GM23338 (cell line): Measurements from ENCODE around the gene EFCAB3. TPM values are rescaled to one million over a fixed set of nuclear protein-coding genes. Genes with fewer than 3 reads are reported as not detected.
"Not testable (repeated sequence)": the region's sequence is repeated elsewhere in the genome, so short reads cannot be mapped to it uniquely, and the experiment has no call there.

Experiments
- ATAC-seq: fragments of 200-7000 bp; cut with Tn5 transposase; 3 replicates; pipeline ENCODE4 v1.9.1; 2020
- DNase-seq: peaks from one replicate; pipeline ENCODE4 v3.0.0-alpha.2; 2015; ENCODE audit warnings: low spot score
- H2AFZ ChIP-seq: fragments of 200-600 bp; sonication (generic); 2 replicates; pipeline ENCODE4 v1.8.0; 2016; ENCODE audit warnings: antibody characterized with exemption, mild to moderate bottlenecking, moderate library complexity
- H3F3A ChIP-seq: fragments of 200-600 bp; sonication (generic); replicated peaks from 2 replicates; pipeline ENCODE4 v1.8.0; 2017; ENCODE audit warnings: antibody characterized with exemption, mixed run types, low read depth
- H3K27ac ChIP-seq: fragments of 200-600 bp; sonication (generic); 2 replicates; pipeline ENCODE4 v1.6.1; 2016; ENCODE audit warnings: low read depth
- H3K27me3 ChIP-seq: fragments of 200-600 bp; sonication (generic); 2 replicates; pipeline ENCODE4 v1.8.0; 2016; ENCODE audit warnings: mild to moderate bottlenecking, mixed run types, moderate library complexity; ENCODE audit not compliant: insufficient read depth
- H3K36me3 ChIP-seq: fragments of 200-600 bp; sonication (generic); 2 replicates; pipeline ENCODE4 v1.8.0; 2016; ENCODE audit warnings: mild to moderate bottlenecking; ENCODE audit not compliant: insufficient read depth
- H3K4me1 ChIP-seq: fragments of 200-600 bp; sonication (generic); 2 replicates; pipeline ENCODE4 v1.8.0; 2016; ENCODE audit warnings: mild to moderate bottlenecking, moderate library complexity; ENCODE audit not compliant: insufficient read depth
- H3K4me2 ChIP-seq: fragments of 200-600 bp; sonication (generic); 2 replicates; pipeline ENCODE4 v1.7.1; 2017; ENCODE audit warnings: mixed run types
- H3K4me3 ChIP-seq: fragments of 200-600 bp; sonication (generic); 2 replicates; pipeline ENCODE4 v1.6.1; 2016; ENCODE audit warnings: mixed run types
- H3K79me2 ChIP-seq: fragments of 200-600 bp; sonication (generic); replicated peaks from 2 replicates; pipeline ENCODE4 v1.8.0; 2017; ENCODE audit warnings: mild to moderate bottlenecking; ENCODE audit not compliant: insufficient read depth
- H3K9me2 ChIP-seq: fragments of 200-600 bp; sonication (generic); 2 replicates; pipeline ENCODE4 v1.8.0; 2017; ENCODE audit not compliant: insufficient read depth
- H4K20me1 ChIP-seq: fragments of 200-600 bp; sonication (generic); replicated peaks from 2 replicates; pipeline ENCODE4 v1.8.0; 2017; ENCODE audit warnings: mild to moderate bottlenecking; ENCODE audit not compliant: insufficient read depth
- H3K27ac Mint-ChIP-seq: 2 replicates; pipeline ENCODE4 v1.8.0; 2020; ENCODE audit warnings: inconsistent platforms, mild to moderate bottlenecking, moderate library complexity, mixed read lengths
- H3K27me3 Mint-ChIP-seq: 3 replicates; pipeline ENCODE4 v1.8.0; 2022; ENCODE audit warnings: low read depth, mild to moderate bottlenecking, moderate library complexity, mixed read lengths, inconsistent platforms; ENCODE audit not compliant: insufficient read depth, poor library complexity
- H3K36me3 Mint-ChIP-seq: 3 replicates; pipeline ENCODE4 v1.8.0; 2021; ENCODE audit warnings: low read depth, mild to moderate bottlenecking, inconsistent platforms, moderate library complexity, mixed read lengths
- H3K4me1 Mint-ChIP-seq: 3 replicates; pipeline ENCODE4 v1.8.0; 2020; ENCODE audit warnings: mild to moderate bottlenecking, inconsistent platforms, mixed read lengths
- H3K4me3 Mint-ChIP-seq: 3 replicates; pipeline ENCODE4 v1.8.0; 2021; ENCODE audit warnings: moderate library complexity, mild to moderate bottlenecking, inconsistent platforms, mixed read lengths
- H3K9me3 Mint-ChIP-seq: 3 replicates; pipeline ENCODE4 v1.8.0; 2020; ENCODE audit warnings: moderate library complexity, mild to moderate bottlenecking, inconsistent platforms, mixed read lengths
- EZH2 ChIP-seq: fragments of 200-600 bp; sonication (generic); IDR thresholded peaks from one replicate; pipeline ENCODE4 v1.8.0; 2017; ENCODE audit warnings: antibody characterized with exemption, mild to moderate bottlenecking, low read depth; ENCODE audit not compliant: unreplicated experiment
- EZH2phosphoT487 ChIP-seq: fragments of 200-600 bp; sonication (generic); IDR thresholded peaks from one replicate; pipeline ENCODE4 v1.8.1; 2018; ENCODE audit warnings: antibody characterized with exemption; ENCODE audit not compliant: unreplicated experiment
- JUNB ChIP-seq: IDR thresholded peaks from one replicate; pipeline ENCODE4 v1.6.1; 2016; ENCODE audit warnings: antibody characterized with exemption; ENCODE audit not compliant: unreplicated experiment
- NANOG ChIP-seq: IDR thresholded peaks from 2 replicates; pipeline ENCODE4 v1.6.1; 2016; ENCODE audit warnings: antibody characterized with exemption, borderline replicate concordance
- ZNF114 ChIP-seq: fragments of 250-450 bp; sonication (Bioruptor Pico); IDR thresholded peaks from 2 replicates; pipeline ENCODE4 v1.5.0; 2020; ENCODE audit warnings: mild to moderate bottlenecking, moderate library complexity
- ZNF331 ChIP-seq: fragments of 250-450 bp; sonication (Bioruptor Pico); IDR thresholded peaks from 2 replicates; pipeline ENCODE4 v1.5.0; 2020; ENCODE audit warnings: low read depth, mild to moderate bottlenecking, moderate library complexity
- polyA plus RNA-seq: library from polyadenylated mRNA; unstranded; fragments of >200 nt; fragmentation: Nextera tagmentation; extraction: Ambion mirVana; gene quantifications from 2 replicates; pipeline ENCODE4 v1.2.1, GENCODE V29; 2016
- total RNA-seq: library from RNA; depleted of rRNA; stranded (reverse); fragments of >200 nt; shearing (Covaris generic); gene quantifications from 2 replicates; pipeline ENCODE4 v1.2.3, GENCODE V29; 2014
- TF ChIP-seq, protein P1 (sequence below): IDR thresholded peaks from 2 replicates; pipeline ENCODE4 v1.6.1; 2016; ENCODE audit warnings: antibody characterized with exemption
- TF ChIP-seq, protein P2 (sequence below): IDR thresholded peaks from one replicate; pipeline ENCODE4 v1.6.1; 2018; ENCODE audit warnings: antibody characterized with exemption; ENCODE audit not compliant: unreplicated experiment
- TF ChIP-seq, protein P3 (sequence below), 2 experiments: fragments of 200-600 bp in 1 of 2; sonication (generic) in 1 of 2; conservative IDR thresholded peaks; 2 replicates each; pipeline versions ENCODE4 v1.5.1 to v1.6.1; 2016 to 2017; ENCODE audit warnings: antibody characterized with exemption in 2 of 2, low read depth in 2 of 2, mild to moderate bottlenecking in 2 of 2, moderate library complexity in 1 of 2

EFCAB3 gene
- total and polyA plus RNA-seq, 2 experiments from 2014 or later = not detected

DNA sequence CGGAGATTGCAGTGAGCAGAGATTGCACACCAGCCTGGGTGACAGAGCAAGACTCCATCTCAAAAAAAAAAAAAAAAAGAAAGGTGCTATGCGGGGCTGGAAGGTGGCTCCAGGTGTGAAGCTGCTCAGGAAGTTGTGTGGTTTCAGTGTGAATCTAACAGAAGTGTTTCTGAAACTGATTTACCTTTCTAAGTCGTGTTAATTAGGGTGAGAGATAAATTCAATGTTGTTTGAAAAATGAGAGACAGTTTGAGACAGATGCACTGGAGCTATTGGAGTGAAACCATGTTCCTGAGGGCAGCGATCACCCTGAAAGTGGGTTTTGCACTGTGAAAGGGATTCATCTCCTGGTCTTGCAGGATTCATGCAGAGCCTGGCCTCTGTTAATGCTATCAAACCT lies 73.3 kb downstream of the EFCAB3 start:
- not testable (repeated sequence) for H3K9me2 ChIP-seq, H3K27me3 ChIP-seq, H3K4me3 ChIP-seq, H3F3A ChIP-seq, H3K4me2 ChIP-seq, H3K4me1 Mint-ChIP-seq, H3K79me2 ChIP-seq, H3K27me3 Mint-ChIP-seq, H2AFZ ChIP-seq, H3K27ac ChIP-seq, H3K9me3 Mint-ChIP-seq, H3K36me3 ChIP-seq, ATAC-seq, H3K4me1 ChIP-seq, H3K36me3 Mint-ChIP-seq, DNase-seq, H4K20me1 ChIP-seq, H3K4me3 Mint-ChIP-seq
- peak overlapping the region; percentile 29; the same call in 1 of the 2 replicates for H3K27ac Mint-ChIP-seq

DNA sequence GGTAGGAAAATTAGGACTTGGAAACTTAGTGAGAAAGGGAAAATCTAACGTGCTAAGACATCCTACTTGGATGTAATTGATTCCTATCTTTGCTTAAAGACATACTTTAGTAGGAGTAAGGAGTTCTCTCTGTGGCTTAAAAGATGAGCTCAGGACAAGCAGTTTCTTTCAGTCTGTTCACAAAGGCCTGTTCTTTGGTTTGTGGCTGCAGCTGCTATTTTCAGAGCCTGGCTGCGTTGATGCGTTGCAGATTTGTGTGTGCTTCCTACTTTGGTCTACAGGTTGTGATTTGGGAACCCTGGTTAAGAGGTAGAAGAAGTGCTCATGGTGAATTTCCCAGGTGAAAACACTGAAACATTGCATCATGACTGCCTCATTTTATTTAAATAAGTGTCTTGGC lies 73.8 kb downstream of the EFCAB3 start:
- H3K27ac Mint-ChIP-seq, H3K4me3 Mint-ChIP-seq, ATAC-seq, H3K79me2 ChIP-seq, H3F3A ChIP-seq, H3K4me2 ChIP-seq, H3K4me1 Mint-ChIP-seq, H3K4me3 ChIP-seq, H3K36me3 ChIP-seq, H3K27me3 Mint-ChIP-seq, H3K9me3 Mint-ChIP-seq, H3K4me1 ChIP-seq, H2AFZ ChIP-seq, DNase-seq, H3K27ac ChIP-seq, H4K20me1 ChIP-seq, H3K9me2 ChIP-seq, H3K27me3 ChIP-seq, H3K36me3 Mint-ChIP-seq: not testable (repeated sequence)

DNA sequence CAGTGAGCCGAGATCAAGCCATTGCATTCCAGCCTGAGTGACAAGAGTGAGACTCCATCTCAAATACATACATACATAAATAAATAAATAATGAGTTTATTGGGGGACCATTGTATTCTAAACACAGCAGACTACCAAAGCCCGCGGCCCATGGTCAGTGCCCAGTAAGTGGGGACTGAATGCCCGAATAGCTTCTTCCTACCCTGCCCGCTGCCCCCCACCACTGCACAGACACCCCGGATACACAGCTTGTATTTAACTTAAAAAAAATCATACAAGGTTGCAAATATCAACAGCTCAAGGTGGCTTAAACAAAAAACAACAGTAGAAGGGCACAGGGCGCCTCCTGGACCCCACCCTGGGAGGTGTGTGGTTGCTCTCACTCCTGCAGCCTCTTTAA lies 75.7 kb downstream of the EFCAB3 start:
- Histone ChIP-seq H3F3A (no peaks in the 10 kb centered on the region), H3K4me1 (no peaks in the 10 kb centered on the region), H3K36me3 (no peaks in the 10 kb centered on the region), H3K79me2 (no peaks in the 10 kb centered on the region), H3K4me2 (no peak overlapping the region), H2AFZ (no peak overlapping the region), H3K27me3 (no peaks in the 10 kb centered on the region), H3K9me2 (no peaks in the 10 kb centered on the region), H3K4me3 (no peak overlapping the region), H4K20me1 (no peaks in the 10 kb centered on the region), H3K27ac (no peak overlapping the region)
- H3K36me3 Mint-ChIP-seq = peaks cover 2% of the 10 kb centered on the region; the same call in 2 of the 3 replicates
- TF ChIP-seq, protein P1, sequence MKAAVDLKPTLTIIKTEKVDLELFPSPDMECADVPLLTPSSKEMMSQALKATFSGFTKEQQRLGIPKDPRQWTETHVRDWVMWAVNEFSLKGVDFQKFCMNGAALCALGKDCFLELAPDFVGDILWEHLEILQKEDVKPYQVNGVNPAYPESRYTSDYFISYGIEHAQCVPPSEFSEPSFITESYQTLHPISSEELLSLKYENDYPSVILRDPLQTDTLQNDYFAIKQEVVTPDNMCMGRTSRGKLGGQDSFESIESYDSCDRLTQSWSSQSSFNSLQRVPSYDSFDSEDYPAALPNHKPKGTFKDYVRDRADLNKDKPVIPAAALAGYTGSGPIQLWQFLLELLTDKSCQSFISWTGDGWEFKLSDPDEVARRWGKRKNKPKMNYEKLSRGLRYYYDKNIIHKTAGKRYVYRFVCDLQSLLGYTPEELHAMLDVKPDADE = no peak
- TF ChIP-seq EZH2 = no peak
- TF ChIP-seq ZNF114 (CRISPR knock-in tag) = no peak
- no peak for TF ChIP-seq EZH2phosphoT487
- no peak for TF ChIP-seq JUNB
- TF ChIP-seq, protein P2, sequence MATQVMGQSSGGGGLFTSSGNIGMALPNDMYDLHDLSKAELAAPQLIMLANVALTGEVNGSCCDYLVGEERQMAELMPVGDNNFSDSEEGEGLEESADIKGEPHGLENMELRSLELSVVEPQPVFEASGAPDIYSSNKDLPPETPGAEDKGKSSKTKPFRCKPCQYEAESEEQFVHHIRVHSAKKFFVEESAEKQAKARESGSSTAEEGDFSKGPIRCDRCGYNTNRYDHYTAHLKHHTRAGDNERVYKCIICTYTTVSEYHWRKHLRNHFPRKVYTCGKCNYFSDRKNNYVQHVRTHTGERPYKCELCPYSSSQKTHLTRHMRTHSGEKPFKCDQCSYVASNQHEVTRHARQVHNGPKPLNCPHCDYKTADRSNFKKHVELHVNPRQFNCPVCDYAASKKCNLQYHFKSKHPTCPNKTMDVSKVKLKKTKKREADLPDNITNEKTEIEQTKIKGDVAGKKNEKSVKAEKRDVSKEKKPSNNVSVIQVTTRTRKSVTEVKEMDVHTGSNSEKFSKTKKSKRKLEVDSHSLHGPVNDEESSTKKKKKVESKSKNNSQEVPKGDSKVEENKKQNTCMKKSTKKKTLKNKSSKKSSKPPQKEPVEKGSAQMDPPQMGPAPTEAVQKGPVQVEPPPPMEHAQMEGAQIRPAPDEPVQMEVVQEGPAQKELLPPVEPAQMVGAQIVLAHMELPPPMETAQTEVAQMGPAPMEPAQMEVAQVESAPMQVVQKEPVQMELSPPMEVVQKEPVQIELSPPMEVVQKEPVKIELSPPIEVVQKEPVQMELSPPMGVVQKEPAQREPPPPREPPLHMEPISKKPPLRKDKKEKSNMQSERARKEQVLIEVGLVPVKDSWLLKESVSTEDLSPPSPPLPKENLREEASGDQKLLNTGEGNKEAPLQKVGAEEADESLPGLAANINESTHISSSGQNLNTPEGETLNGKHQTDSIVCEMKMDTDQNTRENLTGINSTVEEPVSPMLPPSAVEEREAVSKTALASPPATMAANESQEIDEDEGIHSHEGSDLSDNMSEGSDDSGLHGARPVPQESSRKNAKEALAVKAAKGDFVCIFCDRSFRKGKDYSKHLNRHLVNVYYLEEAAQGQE = no peak
- TF ChIP-seq, protein P3, sequence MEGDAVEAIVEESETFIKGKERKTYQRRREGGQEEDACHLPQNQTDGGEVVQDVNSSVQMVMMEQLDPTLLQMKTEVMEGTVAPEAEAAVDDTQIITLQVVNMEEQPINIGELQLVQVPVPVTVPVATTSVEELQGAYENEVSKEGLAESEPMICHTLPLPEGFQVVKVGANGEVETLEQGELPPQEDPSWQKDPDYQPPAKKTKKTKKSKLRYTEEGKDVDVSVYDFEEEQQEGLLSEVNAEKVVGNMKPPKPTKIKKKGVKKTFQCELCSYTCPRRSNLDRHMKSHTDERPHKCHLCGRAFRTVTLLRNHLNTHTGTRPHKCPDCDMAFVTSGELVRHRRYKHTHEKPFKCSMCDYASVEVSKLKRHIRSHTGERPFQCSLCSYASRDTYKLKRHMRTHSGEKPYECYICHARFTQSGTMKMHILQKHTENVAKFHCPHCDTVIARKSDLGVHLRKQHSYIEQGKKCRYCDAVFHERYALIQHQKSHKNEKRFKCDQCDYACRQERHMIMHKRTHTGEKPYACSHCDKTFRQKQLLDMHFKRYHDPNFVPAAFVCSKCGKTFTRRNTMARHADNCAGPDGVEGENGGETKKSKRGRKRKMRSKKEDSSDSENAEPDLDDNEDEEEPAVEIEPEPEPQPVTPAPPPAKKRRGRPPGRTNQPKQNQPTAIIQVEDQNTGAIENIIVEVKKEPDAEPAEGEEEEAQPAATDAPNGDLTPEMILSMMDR (conservative IDR thresholded peaks at IDR 0.05; ENCODE audit: low read depth in 2 of 2) = no peak
- TF ChIP-seq NANOG = no peak
- no peak for TF ChIP-seq ZNF331
- H3K27ac Mint-ChIP-seq = no peak overlapping the region
- ATAC-seq (no peak), DNase-seq (no peak)
- no peaks in the 10 kb centered on the region for H3K9me3 Mint-ChIP-seq
- no peak overlapping the region for H3K4me3 Mint-ChIP-seq
- H3K27me3 Mint-ChIP-seq = peaks cover 2% of the 10 kb centered on the region
- no peaks in the 10 kb centered on the region for H3K4me1 Mint-ChIP-seq

DNA sequence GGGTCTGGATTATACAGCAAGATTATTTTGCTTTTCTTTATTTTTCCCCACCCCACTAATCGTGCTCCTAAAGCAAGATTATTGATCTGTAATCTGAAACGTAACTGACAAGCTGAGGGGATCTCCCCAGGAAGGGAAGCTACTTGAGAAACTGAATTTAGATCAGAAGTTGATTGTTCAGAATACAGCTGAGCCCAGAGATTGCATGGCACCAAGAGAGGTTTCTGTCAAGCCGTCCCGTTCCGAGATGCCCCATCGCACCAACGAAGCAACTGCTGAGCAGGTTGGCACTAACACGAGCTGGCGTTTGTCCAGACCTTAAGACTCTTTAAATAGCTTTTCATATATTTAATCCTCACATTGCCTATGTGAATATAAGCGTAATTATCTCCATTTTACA lies 78.1 kb downstream of the EFCAB3 start:
- ATAC-seq = not testable (repeated sequence)

More for the DNA sequence above, 78.1 kb downstream of the EFCAB3 start:
- H3K79me2 ChIP-seq, H3K9me2 ChIP-seq, H2AFZ ChIP-seq, H3K36me3 ChIP-seq, H3K9me3 Mint-ChIP-seq, H3K4me3 ChIP-seq, DNase-seq, H3K27me3 Mint-ChIP-seq, H3K27me3 ChIP-seq, H4K20me1 ChIP-seq, H3K4me2 ChIP-seq, H3K4me1 Mint-ChIP-seq, H3K36me3 Mint-ChIP-seq, H3K4me1 ChIP-seq, H3F3A ChIP-seq, H3K27ac ChIP-seq, H3K4me3 Mint-ChIP-seq, H3K27ac Mint-ChIP-seq: not testable (repeated sequence)
